ENCODE results near the gene IFT25. TPM values are rescaled to one million over a fixed set of nuclear protein-coding genes. Genes with fewer than 3 reads are reported as not detected.

Gene IFT25
- total and polyA plus RNA-seq, 2 donors (not counting 1 experiment from before 2014, with no cell fraction given) = 18.2 to 45.7 TPM

- POLR2A ChIA-PET = interaction anchor here (0.5 to 2.8 kb wide), 2 partner anchors 35 to 53 kb away, joined by 4 to 13 read pairs; partner anchors contain the start of gene IFT25
Measured at GRCh38 chr1:53891678-53892077, 53.8 kb downstream of the IFT25 start.

GRCh38 chr1:53891018-53891417 is 54.5 kb downstream of the IFT25 start:
- Mint-ChIP-seq H3K9me3 (ENCODE audit: insufficient read depth) (no peaks in the 10 kb centered on the region), H3K4me3 (peak overlapping the region; percentile 96), H3K4me1 (peaks cover 42% of the 10 kb centered on the region), H3K27ac (no peak overlapping the region), H3K27me3 (peaks cover 10% of the 10 kb centered on the region)
- ATAC-seq (ENCODE audit: low read depth) = no peak
- Histone ChIP-seq H3K27me3 (replicated peaks in 1 of 4; ENCODE audit: control extremely low read depth in 1 of 4, control insufficient read depth in 3 of 4, insufficient read depth in 4 of 4, low read length in 3 of 4) (no peaks in the 10 kb centered on the region), H3K36me3 (replicated peaks in 1 of 2; ENCODE audit: control extremely low read depth in 1 of 2, control insufficient read depth in 1 of 2, extremely low read depth in 1 of 2, insufficient read depth in 2 of 2, low read length in 1 of 2) (peaks cover 7% of the 10 kb centered on the region in 2 experiments), H2AFZ (ENCODE audit: insufficient read depth, low read depth, low read length, poor library complexity, severe bottlenecking) (peak overlapping the region; percentile 79), H3K4me3 (ENCODE audit: control extremely low read depth in 1 of 5, extremely low read depth in 1 of 5, insufficient read depth in 1 of 5, low read depth in 2 of 5, low read length in 4 of 5) (no peak overlapping the region), H3K9me3 (ENCODE audit: control extremely low read depth in 1 of 3, control insufficient read depth in 2 of 3, insufficient read depth in 1 of 3, low read length in 2 of 3) (no peaks in the 10 kb centered on the region), H3K4me2 (replicated peaks; ENCODE audit: low read depth, low read length, poor library complexity, severe bottlenecking) (no peak overlapping the region), H3K9ac (ENCODE audit: low read length) (no peak overlapping the region), H3K79me2 (ENCODE audit: control insufficient read depth, insufficient read depth, low read length) (peaks cover 4% of the 10 kb centered on the region), H3K27ac (ENCODE audit: low read length in 2 of 2) (no peak overlapping the region), H4K20me1 (ENCODE audit: control insufficient read depth, insufficient read depth, low read length, poor library complexity, severe bottlenecking) (no peaks in the 10 kb centered on the region), H3K4me1 (ENCODE audit: control insufficient read depth in 2 of 2, insufficient read depth in 2 of 2, low read length in 2 of 2) (peaks cover 19 to 27% of the 10 kb centered on the region in 2 donors)
- ChIA-PET CTCF (interaction anchor here (0.6 to 1.6 kb wide), 3 partner anchors 29 to 69 kb away, joined by 4 to 6 read pairs (median 5); no protein-coding TSS in a partner anchor), POLR2A (interaction anchor here (2.8 kb wide), 1 partner anchor 54 kb away, joined by 13 read pairs; the partner anchor contains the start of gene IFT25)
- WGBS (ENCODE audit: insufficient coverage) = 100% methylated on average over 2 of the region's 2 CpGs
- intact Hi-C loops (cut with micrococcal nuclease) = no loop called here
- no peak for DNase-seq
- no peak for TF ChIP-seq EZH2 (IDR thresholded peaks at IDR 0.05; ENCODE audit: borderline replicate concordance, insufficient read depth, low read depth, low read length, poor library complexity, severe bottlenecking)
- TF ChIP-seq CTCF (IDR thresholded peaks at IDR 0.05) = no peak

More at GRCh38 chr1:53891678-53892077, 53.8 kb downstream of the IFT25 start:
- H3K9me3 ChIP-seq (ENCODE audit: control extremely low read depth in 1 of 3, control insufficient read depth in 2 of 3, insufficient read depth in 1 of 3, low read length in 2 of 3) = no peaks in the 10 kb centered on the region
- DNase-seq (no peak), ATAC-seq (ENCODE audit: low read depth) (no peak)
- H3K27me3 ChIP-seq (replicated peaks in 1 of 4; ENCODE audit: control extremely low read depth in 1 of 4, control insufficient read depth in 3 of 4, insufficient read depth in 4 of 4, low read length in 3 of 4) = no peaks in the 10 kb centered on the region
- H3K4me2 ChIP-seq (replicated peaks; ENCODE audit: low read depth, low read length, poor library complexity, severe bottlenecking) = no peak overlapping the region
- TF ChIP-seq EZH2 (IDR thresholded peaks at IDR 0.05; ENCODE audit: borderline replicate concordance, insufficient read depth, low read depth, low read length, poor library complexity, severe bottlenecking) (no peak), CTCF (IDR thresholded peaks at IDR 0.05) (no peak)
- H3K36me3 ChIP-seq (replicated peaks in 1 of 2; ENCODE audit: control extremely low read depth in 1 of 2, control insufficient read depth in 1 of 2, extremely low read depth in 1 of 2, insufficient read depth in 2 of 2, low read length in 1 of 2) = peaks cover 2 to 3% of the 10 kb centered on the region in 2 experiments
- H3K79me2 ChIP-seq (ENCODE audit: control insufficient read depth, insufficient read depth, low read length) = peaks cover 4% of the 10 kb centered on the region
- peaks cover 19 to 27% of the 10 kb centered on the region in 2 donors for H3K4me1 ChIP-seq (ENCODE audit: control insufficient read depth in 2 of 2, insufficient read depth in 2 of 2, low read length in 2 of 2)
- H3K4me3 Mint-ChIP-seq = no peak overlapping the region
- H3K27ac ChIP-seq (ENCODE audit: low read length in 2 of 2) = no peak overlapping the region
- H3K9ac ChIP-seq (ENCODE audit: low read length) = no peak overlapping the region
- peaks cover 10% of the 10 kb centered on the region for H3K27me3 Mint-ChIP-seq
- WGBS (ENCODE audit: insufficient coverage) = no CpG with 5 or more reads among the region's 2 CpGs
- H3K9me3 Mint-ChIP-seq (ENCODE audit: insufficient read depth) = no peaks in the 10 kb centered on the region
- H2AFZ ChIP-seq (ENCODE audit: insufficient read depth, low read depth, low read length, poor library complexity, severe bottlenecking) = no peak overlapping the region
- H3K4me3 ChIP-seq (ENCODE audit: control extremely low read depth in 1 of 5, extremely low read depth in 1 of 5, insufficient read depth in 1 of 5, low read depth in 2 of 5, low read length in 4 of 5) = no peak overlapping the region
- CTCF ChIA-PET = no interaction called here
- intact Hi-C loops (cut with micrococcal nuclease) = no loop called here
- H3K4me1 Mint-ChIP-seq = peaks cover 42% of the 10 kb centered on the region
- no peak overlapping the region for H3K27ac Mint-ChIP-seq
- H4K20me1 ChIP-seq (ENCODE audit: control insufficient read depth, insufficient read depth, low read length, poor library complexity, severe bottlenecking) = no peaks in the 10 kb centered on the region
